ENCODE measurements around the gene APLF. TPM values are rescaled to one million over a fixed set of nuclear protein-coding genes. Genes with fewer than 3 reads are reported as not detected.

The APLF gene
- total and polyA plus RNA-seq, 10 of the 15 experiments (the other 5 are each of a cell fraction or from before 2014, with no cell fraction given): 0.66 to 2.8 (median 1.8) TPM

- TF ChIP-seq CTCF (IDR thresholded peaks at IDR 0.05 in 2 of 3, conservative IDR thresholded peaks at IDR 0.05 in 1 of 3; ENCODE audit: control insufficient read depth in 2 of 3, extremely low read depth in 1 of 3, insufficient read depth in 1 of 3, low read depth in 3 of 3, low read length in 3 of 3) (no peak), SKIL (IDR thresholded peaks at IDR 0.05; ENCODE audit: low read depth, poor library complexity, severe bottlenecking) (no peak), MYC (IDR thresholded peaks at IDR 0.05; ENCODE audit: insufficient read depth, insufficient read length, insufficient replicate concordance, low read length, severe bottlenecking) (no peak), RCOR1 (conservative IDR thresholded peaks at IDR 0.05; ENCODE audit: low read depth, low read length) (no peak), YBX1 (IDR thresholded peaks at IDR 0.05) (no peak), RFX5 (IDR thresholded peaks at IDR 0.05; ENCODE audit: low read depth, low read length) (no peak), POLR2A (IDR thresholded peaks at IDR 0.05; ENCODE audit: low read depth, low read length) (no peak)
- TF ChIP-seq, protein P1, sequence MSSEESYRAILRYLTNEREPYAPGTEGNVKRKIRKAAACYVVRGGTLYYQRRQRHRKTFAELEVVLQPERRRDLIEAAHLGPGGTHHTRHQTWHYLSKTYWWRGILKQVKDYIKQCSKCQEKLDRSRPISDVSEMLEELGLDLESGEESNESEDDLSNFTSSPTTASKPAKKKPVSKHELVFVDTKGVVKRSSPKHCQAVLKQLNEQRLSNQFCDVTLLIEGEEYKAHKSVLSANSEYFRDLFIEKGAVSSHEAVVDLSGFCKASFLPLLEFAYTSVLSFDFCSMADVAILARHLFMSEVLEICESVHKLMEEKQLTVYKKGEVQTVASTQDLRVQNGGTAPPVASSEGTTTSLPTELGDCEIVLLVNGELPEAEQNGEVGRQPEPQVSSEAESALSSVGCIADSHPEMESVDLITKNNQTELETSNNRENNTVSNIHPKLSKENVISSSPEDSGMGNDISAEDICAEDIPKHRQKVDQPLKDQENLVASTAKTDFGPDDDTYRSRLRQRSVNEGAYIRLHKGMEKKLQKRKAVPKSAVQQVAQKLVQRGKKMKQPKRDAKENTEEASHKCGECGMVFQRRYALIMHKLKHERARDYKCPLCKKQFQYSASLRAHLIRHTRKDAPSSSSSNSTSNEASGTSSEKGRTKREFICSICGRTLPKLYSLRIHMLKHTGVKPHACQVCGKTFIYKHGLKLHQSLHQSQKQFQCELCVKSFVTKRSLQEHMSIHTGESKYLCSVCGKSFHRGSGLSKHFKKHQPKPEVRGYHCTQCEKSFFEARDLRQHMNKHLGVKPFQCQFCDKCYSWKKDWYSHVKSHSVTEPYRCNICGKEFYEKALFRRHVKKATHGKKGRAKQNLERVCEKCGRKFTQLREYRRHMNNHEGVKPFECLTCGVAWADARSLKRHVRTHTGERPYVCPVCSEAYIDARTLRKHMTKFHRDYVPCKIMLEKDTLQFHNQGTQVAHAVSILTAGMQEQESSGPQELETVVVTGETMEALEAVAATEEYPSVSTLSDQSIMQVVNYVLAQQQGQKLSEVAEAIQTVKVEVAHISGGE (CRISPR knock-in tag; IDR thresholded peaks at IDR 0.05): no peak
- TF ChIP-seq, protein P2, sequence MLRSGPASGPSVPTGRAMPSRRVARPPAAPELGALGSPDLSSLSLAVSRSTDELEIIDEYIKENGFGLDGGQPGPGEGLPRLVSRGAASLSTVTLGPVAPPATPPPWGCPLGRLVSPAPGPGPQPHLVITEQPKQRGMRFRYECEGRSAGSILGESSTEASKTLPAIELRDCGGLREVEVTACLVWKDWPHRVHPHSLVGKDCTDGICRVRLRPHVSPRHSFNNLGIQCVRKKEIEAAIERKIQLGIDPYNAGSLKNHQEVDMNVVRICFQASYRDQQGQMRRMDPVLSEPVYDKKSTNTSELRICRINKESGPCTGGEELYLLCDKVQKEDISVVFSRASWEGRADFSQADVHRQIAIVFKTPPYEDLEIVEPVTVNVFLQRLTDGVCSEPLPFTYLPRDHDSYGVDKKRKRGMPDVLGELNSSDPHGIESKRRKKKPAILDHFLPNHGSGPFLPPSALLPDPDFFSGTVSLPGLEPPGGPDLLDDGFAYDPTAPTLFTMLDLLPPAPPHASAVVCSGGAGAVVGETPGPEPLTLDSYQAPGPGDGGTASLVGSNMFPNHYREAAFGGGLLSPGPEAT (IDR thresholded peaks at IDR 0.05; ENCODE audit: low read depth): no peak
Measured at GRCh38 chr2:68537809-68538208, 70.4 kb downstream of the APLF start (continued).

Data from GM12878 (cell line).